22Rv1 (cell line): ENCODE results near the gene IRF7.

Experiments
- CTCF ChIP-seq: fragments of 450-650 bp; IDR thresholded peaks from 2 replicates; pipeline ENCODE4 v1.5.1; 2017; ENCODE audit warnings: mild to moderate bottlenecking
- ZFX ChIP-seq: fragments of 450-650 bp; IDR thresholded peaks from 2 replicates; pipeline ENCODE4 v1.6.1; 2017; ENCODE audit warnings: antibody characterized with exemption, borderline replicate concordance

- no peak for TF ChIP-seq CTCF
- TF ChIP-seq ZFX = no peak
Measured at GRCh38 chr11:592501-592900, 23.2 kb downstream of the IRF7 start.
